GM21717 (cell line): ENCODE results near the gene TMC4.

Experiments
- ATAC-seq: cut with Tn5 transposase; IDR thresholded peaks from one replicate; pipeline ENCODE4 v1.9.1; 2021; ENCODE audit warnings: mild to moderate bottlenecking, moderate library complexity; ENCODE audit not compliant: unreplicated experiment

TMC4 gene

DNA sequence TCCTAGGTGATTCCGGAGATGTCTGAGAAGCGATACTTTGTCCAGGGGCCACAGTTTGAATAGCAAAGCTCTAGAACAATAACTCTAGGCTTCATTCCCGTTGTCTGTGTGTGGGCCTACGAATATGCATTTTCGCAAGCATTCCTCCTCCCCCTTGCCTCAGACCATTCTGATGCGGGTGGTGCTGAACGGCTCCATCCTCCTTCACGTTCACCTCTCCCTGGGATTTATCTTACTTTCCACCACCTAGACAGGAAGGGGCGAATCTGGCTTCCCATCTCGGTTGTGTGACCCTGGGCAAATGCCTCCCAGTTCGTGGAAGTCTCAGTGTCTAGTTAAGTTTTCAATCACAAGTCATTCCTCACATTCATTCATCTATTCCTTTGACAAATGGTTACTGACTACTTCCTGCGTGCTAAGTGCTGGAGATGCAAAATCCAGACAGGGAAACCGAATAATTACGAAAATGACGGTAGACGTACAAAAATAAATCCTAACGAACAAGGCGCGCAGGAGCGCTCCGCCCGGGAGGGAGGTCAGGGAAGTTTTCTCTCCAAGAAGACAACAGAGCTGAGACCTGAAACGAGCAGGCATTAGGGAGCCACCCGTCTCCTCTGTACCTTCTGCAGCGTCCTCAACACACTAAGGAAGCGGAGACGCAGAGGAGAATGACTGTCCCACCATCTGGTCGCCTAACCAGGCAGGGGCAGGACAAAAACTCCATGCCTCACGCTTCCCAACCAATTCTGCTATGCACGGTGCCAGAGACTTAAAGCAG is 36.7 kb downstream of the TMC4 start:
- ATAC-seq: no peak

DNA sequence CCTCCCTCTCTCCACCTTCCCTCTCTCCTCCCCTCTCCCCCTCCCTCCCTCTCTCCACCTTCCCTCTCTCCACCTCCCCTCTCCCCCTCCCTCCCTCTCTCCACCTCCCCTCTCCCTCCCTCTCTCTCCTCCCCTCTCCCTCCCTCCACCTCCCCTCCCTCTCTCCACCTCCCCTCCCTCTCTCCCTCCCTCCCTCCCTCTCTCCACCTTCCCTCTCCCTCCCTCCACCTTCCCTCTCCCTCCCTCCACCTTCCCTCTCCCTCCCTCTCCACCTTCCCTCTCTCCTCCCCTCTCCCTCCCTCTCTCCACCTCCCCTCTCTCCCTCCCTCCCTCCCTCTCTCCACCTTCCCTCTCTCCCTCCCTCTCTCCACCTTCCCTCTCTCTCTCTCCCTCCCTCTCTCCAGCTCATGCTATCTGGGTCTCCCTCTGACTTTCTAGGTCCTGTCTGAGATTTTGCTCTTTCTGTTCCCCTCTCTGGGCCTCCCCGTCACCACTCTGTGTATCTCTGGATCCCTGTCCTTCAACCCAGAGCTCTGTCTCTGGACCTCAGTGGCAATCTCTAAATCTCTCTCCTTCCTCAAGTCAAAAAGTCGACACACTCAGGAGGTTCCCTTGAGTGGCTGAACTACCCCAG is 38.9 kb downstream of the TMC4 start:
- no peak for ATAC-seq

DNA sequence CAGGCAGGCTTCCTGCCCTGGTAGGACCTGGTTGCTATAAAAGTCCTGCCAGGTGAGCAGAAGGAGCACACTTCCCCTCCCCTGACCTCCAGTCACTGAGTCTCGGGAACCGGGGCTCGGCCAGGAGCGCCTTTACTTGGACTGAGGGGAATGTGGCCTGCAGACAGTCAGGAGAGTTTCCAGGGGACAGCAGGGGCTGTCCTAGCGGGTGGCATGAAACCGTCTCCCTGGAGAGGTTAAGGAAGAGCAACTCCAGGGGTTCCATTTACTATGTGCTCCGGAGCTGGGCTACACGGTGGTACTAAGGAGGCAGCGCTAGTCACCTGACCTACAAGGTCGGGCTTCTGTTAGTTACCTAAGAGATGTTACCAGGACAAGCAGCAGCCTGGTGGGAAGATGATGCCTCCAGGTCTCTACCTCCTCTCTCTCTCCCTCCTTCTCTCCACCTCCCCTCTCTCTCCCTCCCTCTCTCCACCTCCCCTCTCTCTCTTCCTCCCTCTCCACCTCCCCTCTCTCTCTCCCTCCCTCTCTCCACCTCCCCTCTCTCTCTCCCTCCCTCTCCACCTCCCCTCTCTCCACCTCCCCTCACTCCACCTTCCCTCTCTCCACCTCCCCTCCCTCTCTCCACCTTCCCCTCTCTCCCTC is 39.5 kb downstream of the TMC4 start:
- ATAC-seq: no peak

DNA sequence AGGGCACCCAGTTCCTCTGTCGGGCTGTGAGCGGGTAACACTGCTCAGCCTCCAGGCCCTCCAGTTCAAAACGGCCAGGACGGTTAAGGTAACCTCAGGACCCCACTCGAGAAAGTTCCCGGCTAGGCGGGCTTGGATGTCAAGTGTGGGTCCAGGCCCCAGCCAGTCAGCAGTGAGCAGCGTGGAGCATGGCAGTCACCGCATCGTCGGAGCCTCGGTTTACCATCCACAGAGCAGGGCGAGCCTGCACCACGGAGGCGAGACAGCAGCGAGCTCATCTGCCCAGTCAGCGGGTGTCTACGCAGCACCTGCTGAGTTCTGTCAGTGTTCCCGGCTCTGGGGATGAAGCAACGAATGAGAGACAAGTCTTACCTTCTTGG is 43.4 kb downstream of the TMC4 start:
- no peak for ATAC-seq

DNA sequence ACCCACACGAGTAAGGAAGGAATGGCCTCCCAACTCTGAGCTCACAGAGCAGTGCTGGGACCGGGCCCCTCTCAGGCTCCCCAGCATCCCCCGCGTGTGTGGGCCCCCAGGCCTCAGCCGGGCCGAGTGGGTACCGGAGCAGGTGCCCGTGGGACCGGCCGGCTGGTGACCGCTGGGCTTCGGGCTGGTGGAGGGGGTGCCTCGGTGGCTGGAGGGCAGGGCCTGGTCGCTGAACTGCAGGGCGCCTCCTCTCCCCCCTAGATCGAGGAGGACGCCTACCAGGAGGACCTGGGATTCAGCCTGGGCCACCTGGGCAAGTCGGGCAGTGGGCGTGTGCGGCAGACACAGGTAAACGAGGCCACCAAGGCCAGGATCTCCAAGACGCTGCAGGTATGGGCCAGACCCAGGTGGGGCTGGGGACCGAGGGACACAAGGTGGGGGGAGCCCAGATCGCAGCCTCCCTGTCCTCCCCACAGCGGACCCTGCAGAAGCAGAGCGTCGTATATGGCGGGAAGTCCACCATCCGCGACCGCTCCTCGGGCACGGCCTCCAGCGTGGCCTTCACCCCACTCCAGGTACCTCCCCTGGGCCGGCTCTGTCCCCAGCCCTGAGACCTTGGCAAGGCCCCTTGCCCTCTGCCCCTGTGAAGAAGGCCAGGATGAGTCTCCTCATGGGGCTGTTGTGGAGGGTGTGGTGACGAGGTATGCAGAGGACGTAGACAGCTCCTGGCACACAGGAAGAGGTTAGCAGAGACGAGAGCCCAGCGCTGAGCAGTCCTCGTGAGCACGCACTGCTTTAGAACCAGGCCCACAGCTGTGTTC is 44.0 kb downstream of the TMC4 start:
- no peak for ATAC-seq

DNA sequence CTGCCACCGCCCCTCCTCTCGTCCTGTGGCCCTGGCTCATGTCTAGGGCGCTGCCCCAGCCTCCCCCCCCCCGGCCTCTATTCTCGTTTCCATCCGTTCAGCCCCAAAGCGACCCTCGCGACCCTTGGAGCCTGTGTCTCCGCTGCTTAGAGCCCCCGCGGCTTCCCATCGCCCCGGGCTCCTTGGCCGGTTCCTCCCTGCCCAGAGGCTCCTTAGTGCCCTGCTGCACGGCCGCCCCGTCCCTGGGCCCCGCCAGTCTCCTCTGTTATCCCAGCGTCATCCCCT is 44.6 kb downstream of the TMC4 start:
- no peak for ATAC-seq

DNA sequence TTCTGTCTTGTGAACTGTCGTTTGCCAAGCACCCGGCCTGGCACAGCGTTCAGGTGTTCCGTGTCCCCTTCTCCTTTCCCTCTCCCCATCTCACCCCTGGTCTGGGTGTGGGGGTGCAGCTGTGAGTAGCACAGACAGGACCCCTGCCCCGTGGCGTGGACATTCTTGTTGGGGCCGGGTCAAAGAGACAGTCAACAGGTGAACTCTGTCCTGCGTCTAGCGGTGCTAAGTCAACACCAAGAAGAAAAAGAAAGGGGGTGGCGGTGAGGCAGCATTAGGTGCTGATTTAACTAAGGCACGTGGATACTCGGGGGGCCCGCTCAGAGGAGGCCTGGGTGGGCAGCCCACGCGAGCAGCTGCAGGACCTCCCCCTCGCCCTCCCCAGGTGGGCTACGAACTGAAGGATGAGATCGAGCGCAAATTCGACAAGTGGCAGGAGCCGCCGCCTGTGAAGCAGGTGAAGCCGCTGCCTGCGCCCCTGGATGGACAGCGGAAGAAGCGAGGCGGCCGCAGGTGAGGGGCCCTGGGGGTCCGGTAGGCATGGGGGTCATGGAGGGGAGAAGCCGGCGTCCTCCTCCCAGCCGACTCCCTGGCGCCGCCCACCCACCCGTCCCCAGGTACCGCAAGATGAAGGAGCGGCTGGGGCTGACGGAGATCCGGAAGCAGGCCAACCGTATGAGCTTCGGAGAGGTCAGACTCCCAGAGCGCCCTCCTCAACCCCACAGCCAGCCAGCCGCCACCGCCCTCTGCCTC is 45.1 kb downstream of the TMC4 start:
- ATAC-seq: no peak

DNA sequence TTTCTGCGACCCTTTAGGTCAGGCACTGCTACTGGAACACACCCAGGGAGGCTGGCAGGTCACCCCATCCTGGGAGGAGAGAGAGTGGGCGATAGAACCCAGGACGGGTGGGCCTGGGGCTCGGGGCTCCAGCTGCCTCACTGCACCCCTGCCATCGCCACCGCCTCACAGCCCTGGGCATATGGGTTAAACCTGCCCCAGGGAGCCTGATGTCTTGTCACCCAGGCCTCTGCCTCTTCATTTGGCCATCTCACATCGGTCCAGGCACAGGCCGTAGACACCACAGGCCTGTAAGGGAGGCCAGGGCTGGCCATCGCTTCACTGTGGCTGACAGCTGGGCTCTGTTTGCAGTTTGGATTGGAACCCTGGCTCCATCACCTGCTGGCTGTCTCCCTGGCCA is 47.2 kb downstream of the TMC4 start:
- no peak for ATAC-seq

DNA sequence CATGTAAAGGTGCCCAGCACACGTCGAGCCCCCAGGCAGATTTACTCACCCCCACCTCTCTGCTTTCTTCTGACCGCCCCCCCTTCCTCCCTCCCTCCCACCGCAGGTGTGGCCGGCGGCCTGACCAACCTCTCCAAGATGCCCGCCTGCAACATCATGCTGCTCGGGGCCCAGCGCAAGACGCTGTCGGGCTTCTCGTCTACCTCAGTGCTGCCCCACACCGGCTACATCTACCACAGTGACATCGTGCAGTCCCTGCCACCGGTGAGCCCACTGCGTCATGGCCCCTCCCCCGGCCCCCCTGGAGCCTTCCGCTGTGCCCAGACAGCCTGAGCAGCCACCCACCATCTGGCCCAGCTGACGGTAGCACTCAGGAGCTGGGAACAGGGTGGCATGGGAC is 48.6 kb downstream of the TMC4 start:
- no peak for ATAC-seq

DNA sequence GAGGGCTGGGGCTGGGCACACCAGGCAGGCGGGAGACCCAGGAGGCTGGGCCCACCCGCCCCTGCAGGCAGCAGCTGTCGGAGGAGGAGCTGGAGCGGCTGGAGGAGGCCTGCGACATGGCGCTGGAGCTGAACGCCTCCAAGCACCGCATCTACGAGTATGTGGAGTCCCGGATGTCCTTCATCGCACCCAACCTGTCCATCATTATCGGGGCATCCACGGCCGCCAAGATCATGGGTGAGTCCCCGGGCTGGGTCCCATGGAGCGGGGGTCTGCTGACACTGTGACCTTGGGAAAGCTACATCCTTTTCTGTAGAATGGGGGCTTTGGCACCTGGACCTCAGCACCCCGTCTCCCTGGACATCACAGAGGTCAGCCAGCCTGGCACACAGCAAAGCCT is 49.3 kb downstream of the TMC4 start:
- no peak for ATAC-seq

DNA sequence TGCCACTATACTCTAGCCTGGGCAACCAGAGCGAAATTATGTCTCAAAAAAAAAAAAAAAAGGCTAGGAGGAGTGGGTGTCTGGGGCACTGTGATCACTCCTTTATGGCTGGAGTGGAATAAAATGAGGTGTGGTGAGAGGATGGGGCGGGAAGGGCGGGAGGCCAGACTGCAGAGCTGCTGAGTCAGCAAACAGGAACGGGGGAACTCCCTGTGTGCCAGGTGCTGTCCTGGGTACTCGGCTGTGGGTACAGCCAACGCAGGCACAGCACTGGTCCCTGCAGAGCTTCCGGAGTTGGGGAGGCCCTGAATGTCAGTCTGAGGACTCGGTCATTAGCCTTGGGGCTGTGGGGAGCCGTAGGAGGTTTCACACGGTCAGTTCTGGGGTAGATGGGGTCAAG is 51.7 kb downstream of the TMC4 start:
- no peak for ATAC-seq

DNA sequence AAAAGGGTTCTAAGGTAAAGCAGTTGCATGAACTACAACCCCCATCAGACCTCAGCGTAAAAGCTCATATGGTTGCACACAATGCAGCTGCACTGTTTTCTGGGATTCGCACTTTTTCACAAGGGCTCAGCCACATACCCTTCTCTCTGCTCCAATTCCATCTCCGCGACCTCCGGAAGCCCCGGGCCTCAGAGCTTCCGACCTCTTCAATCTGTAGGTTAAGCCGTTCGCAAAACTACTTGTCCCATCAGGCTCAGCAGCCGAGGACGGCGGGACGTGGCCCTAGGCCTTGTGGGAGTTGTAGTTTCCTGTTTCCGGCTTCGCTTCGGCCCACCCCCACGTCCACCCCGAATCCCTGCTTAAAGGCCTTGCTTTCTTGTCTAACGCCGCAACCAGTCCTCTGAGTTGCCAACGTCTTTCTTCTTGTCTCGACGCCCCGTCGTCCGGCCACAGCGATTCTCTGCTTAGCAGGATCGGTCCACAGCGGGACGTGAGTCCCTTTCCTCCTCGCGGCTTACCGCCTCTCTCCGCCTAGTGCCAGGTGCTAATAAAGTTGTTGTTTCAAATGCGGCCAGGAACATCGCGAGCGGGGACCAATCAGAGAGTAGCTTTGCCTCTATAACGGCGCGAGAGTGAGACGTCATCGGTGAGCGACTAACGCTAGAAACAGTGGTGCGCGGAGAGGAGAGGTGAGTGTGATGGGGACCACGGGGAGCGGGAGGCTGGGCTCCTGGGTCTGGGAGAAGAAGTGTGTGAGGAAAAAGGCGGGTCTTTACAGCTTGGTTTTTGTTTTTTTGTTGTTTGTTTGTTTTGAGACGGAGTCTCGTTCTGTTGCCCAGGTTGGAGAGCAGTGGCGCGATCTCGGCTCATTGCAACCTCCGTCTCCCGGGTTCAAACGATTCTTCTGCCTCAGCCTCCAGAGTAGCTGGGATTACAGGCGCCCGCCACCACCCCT is 57.6 kb downstream of the TMC4 start, which contains the start of the genes PRPF31 and TFPT:
Gene PRPF31 (plus strand): TSS at position 646 of the 955 bp plus-strand sequence. CDS start 2,525 bp downstream, outside the sequence.
Gene TFPT (minus strand): TSS at position 549 of the 955 bp plus-strand sequence. CDS start 388 bp downstream, at position 161.
- ATAC-seq: peak; percentile 71

DNA sequence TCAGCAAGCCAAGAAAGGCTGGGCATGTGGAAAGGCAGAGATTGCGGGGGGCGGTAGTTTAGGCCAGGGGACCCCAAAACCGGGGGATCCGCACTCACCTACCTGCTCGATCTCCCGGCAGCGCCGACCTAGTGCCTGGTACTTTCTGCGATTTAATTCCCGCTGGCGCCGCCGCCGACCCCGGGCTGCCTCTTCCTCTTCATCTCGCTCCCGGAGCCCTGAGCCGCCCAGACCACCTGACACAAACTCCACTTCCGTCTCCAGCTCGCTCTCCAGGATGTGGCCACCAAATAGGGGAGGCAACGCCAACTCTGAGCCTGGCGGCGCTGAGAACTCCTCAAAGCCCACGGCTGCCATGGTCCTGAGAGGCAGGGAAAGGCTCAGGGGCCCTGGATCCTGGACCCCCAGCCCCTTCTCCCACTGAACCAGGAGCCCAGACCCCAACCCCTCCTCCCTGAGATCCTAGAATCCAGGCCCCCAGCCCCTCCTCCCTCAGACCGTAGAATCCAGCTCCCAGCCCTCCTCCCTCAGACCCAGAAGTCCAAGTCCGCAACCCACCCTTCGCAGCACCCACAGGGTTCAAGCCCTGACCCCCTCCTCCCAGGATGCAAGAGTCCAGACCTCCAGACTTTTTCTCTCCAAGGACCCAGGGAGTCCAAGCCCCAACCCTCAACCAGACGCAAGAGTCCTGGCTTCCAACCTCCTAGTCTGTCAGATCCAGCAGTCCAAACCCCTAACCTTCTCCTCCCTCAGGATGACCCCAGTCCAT is 58.4 kb downstream of the TMC4 start:
- no peak for ATAC-seq
